AG10803 (cell line): ENCODE measurements around the gene SIGLEC11.
"Not testable (repeated sequence)": the region's sequence is repeated elsewhere in the genome, so short reads cannot be mapped to it uniquely, and the experiment has no call there.

Experiments
- DNase-seq: peaks from one replicate; pipeline ENCODE4 v3.0.0; 2010; ENCODE audit warnings: low read depth
- H3K4me3 ChIP-seq: 2 replicates; pipeline ENCODE4 v1.5.1; 2011; ENCODE audit warnings: mild to moderate bottlenecking, low read length, control low read depth
- TF ChIP-seq, protein P1 (sequence below): conservative IDR thresholded peaks from 2 replicates; pipeline ENCODE4 v1.5.1; 2011; ENCODE audit warnings: mild to moderate bottlenecking, low read length, control low read depth, inconsistent platforms

Gene SIGLEC11

DNA sequence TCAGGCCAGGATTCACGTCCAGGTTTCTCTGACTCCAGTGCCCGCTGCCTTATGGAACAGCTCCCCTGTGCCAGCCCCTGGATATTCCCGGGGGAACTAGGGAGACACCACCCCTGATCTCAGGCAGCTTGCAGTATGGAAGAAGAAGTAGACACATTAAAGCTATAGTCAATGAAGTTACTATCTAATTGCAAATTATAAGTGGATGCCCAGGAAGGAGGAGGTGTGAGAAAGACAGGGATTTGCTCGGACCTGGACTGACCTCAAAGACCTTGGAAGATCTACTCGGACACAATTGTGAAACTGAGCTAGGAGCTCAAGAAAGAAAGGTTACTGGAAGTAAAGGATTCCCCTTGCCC, 10.4 kb downstream of the SIGLEC11 start:
- TF ChIP-seq, protein P1, sequence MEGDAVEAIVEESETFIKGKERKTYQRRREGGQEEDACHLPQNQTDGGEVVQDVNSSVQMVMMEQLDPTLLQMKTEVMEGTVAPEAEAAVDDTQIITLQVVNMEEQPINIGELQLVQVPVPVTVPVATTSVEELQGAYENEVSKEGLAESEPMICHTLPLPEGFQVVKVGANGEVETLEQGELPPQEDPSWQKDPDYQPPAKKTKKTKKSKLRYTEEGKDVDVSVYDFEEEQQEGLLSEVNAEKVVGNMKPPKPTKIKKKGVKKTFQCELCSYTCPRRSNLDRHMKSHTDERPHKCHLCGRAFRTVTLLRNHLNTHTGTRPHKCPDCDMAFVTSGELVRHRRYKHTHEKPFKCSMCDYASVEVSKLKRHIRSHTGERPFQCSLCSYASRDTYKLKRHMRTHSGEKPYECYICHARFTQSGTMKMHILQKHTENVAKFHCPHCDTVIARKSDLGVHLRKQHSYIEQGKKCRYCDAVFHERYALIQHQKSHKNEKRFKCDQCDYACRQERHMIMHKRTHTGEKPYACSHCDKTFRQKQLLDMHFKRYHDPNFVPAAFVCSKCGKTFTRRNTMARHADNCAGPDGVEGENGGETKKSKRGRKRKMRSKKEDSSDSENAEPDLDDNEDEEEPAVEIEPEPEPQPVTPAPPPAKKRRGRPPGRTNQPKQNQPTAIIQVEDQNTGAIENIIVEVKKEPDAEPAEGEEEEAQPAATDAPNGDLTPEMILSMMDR: no peak
- DNase-seq: no peak
- no peak overlapping the region for H3K4me3 ChIP-seq

DNA sequence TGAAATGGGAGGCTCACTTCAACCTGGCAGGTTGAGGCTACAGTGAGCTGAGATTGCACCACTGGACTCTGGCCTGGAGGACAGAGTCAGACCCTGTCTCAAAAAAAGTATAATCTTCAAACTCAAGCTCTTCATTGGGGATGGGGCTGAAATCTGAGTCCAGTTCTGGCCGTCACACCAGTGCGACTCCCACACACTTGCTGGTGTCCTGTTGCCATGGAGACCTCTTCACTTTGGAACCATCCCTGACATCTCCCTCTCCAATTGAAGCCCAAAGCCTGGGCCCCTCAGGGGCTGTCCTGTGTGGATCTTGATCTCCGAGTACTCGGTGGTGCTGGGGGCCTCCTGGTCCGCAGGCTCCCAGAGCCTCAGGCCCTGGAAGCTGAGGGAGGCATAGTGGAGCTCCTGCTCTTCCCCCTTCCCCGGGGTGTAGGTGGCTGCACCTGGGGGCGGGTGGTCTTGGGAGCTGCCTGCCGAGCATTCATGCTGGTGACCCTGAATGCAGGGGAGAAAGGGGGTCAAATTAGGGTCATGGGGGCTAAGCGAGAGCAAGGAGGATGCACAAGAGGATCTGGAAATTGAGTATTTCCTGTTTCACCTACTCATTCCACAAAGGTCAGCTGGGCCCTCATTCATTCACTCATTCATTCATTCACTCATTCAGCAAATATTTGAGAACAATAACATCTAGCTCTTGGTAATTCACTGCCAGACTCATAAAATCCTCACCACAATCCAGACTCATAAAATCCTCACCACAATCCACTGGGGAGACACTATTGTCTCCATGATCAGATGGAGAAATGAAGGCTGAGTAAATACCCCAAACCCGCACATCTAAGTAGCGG, 11.0 kb downstream of the SIGLEC11 start:
- no peak for DNase-seq
- TF ChIP-seq, protein P1: no peak

DNA sequence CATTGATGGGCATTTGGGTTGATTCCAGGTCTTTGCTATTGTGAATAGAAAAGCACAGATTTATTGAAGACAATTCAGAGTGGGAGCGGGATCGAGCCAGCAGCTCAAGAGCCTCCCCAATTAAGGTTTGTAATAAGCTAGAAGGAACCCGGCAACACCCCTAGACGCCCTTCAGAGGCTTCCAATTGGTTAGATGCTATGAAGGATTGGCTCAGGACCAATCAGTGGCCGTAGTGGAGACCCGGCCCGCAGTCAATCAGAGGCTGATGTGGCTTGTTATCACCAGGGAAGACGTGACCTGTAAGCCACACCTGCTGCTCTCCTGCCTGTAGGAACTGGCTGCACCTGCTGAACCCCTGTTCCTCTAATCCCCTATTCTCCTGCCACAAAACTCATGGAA, 14.6 kb downstream of the SIGLEC11 start:
- TF ChIP-seq, protein P1: no peak
- no peak overlapping the region for H3K4me3 ChIP-seq
- DNase-seq: no peak

More for the DNA sequence above, 11.0 kb downstream of the SIGLEC11 start:
- H3K4me3 ChIP-seq: no peak overlapping the region

DNA sequence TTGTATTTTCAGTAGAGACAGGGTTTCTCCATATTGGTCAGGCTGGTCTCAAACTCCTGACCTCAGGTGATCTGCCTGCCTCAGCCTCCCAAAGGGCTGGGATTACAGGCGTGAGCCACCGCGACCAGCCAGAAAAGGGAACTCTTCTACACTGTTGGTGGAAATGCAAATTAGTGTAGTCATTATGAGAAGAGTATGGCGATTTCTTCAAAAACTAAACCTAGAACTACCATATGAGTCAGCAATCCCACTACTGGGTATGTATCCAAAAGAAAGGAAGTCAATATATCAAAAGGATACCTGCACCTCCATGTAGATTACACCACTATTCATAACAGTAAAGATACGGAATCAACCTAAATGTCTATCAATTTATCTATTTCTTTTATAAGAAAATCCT, 16.4 kb downstream of the SIGLEC11 start:
- not testable (repeated sequence) for H3K4me3 ChIP-seq, DNase-seq

DNA sequence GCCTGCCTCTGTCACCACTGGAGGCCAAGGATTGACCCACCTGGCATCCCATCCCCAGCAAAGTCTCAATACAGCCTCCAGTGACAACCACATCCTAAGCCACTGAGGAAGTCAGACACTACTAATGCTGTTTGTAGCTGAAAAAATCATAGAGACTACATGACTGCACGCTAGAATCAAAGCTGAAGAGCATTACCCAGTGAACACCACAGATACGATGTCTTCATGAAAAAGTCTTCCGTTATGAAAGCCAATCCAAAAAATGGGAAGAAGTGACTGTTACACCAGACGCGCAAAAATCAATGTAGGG, 20.5 kb downstream of the SIGLEC11 start:
- no peak overlapping the region for H3K4me3 ChIP-seq
- TF ChIP-seq, protein P1: no peak
- no peak for DNase-seq

DNA sequence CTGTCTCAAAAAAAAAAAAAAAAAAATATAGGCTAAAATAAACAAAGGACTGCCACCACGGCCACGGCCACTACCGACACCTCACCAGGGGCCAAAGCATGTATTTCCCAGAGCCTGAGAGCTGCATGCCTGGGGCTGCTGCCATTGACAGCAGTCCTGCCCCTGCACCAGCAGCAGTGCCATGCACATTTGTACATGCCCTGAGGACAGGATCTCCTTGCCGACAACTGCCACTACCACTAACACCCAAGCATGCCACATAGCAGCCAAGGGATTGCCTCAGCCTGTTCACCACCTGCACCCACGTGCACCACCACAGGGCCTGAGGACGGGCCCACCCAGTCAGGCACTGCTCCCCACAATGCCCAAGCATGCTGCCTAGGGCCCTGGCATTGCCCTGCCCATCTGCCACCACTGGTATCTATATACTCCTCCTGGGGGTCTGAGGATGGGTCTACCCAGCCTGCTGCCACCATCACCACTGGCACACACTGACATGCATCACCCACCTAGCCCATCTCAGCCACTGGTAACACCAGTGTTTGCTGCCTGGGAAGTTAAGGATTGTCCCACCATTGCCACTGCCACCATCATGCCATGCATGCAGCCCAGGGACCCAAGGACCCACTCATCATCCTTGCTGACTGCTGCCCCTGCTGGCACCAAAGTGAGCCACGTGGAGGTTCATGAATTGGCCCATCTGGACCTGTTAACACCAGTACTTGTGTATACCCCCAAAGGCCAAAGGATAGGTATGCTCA, 21.1 kb downstream of the SIGLEC11 start:
- H3K4me3 ChIP-seq: no peak overlapping the region
- no peak for DNase-seq
- TF ChIP-seq, protein P1: no peak

DNA sequence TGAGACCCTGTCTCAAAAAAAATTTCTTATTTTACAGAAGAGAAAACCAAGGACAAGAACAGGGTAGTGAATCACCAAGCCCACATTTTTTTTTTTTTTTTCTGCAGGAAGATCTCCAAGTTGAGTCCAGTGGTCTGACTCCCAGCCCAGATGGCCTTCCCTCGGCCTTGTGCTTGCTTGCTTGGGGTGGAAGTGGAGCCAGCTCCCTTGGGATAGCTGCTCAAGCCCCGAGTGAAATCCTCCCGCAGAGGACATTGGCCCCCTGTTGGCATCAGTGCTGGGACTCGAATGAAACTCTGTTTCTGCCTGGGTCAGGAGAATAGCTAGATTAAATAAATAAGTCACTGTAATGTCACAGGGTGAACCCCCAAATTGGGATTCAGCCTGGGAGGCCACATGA, 22.3 kb downstream of the SIGLEC11 start:
- TF ChIP-seq, protein P1: no peak
- no peak overlapping the region for H3K4me3 ChIP-seq

More for the DNA sequence above, 22.3 kb downstream of the SIGLEC11 start:
- DNase-seq: no peak
